GM10266 (cell line): ENCODE data around the gene PTPRD.

Source experiments
- DNase-seq: peaks from one replicate; pipeline ENCODE4 v3.0.0; 2012; ENCODE audit errors: extremely low spot score
- CTCF ChIP-seq: IDR thresholded peaks from 2 replicates; pipeline ENCODE4 v1.5.1; 2012; ENCODE audit warnings: mild to moderate bottlenecking, low read depth; ENCODE audit not compliant: control insufficient read depth, insufficient read depth; ENCODE audit errors: missing control alignments

PTPRD gene

DNA sequence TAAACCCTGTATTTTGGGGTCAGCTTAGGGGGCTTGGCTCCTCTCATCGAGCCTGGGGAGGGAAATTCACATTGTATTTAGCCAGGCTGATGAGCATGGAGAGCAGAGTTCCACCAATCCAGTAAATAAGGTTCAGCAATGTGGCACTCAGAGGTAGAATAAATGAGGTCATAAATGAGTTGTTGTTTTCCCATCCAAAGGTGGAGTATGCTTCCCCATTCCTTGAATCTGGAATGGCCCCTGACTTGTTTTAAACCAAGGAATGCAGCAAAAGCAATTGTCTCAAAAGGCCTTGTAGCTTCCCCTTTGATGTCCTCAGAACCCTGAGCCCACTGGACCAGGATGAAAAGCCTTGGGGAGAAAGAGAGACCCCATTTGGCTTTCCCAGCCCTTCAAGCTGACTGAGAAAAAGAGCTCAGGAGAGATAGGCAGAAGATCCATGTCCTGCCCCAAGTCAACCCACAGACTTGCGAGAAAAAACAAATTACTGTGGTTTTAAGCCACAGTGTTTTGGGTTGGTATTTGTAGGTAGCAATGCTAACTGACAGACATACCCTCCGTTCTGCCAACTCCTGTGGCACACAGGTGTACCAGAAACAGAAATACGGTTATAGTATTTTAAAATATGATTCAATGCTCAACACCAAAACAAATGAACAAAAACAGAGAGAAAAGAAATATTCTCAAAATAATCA, 2247.2 kb downstream of the PTPRD start:
- no peak for DNase-seq
- TF ChIP-seq CTCF: no peak

DNA sequence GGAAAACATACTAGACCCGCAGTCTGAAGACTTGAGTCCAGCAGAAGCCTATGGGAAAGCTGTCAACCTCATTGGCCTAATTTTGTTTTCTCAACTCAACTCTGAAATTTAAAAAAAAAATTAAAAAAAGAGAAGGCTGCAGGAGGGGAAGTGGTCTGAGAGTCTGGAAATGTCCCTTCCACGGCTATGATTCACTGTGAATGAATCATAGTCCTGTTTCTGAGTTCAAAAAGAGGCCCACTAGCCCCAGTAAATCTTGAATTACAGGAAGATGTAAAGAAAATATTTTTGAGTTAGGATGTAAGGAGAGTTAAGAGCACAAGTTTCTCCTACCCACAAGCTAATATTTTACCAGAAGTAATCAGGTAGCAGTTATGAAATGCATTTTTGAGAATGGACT, 2247.8 kb downstream of the PTPRD start:
- no peak for TF ChIP-seq CTCF
- no peak for DNase-seq

DNA sequence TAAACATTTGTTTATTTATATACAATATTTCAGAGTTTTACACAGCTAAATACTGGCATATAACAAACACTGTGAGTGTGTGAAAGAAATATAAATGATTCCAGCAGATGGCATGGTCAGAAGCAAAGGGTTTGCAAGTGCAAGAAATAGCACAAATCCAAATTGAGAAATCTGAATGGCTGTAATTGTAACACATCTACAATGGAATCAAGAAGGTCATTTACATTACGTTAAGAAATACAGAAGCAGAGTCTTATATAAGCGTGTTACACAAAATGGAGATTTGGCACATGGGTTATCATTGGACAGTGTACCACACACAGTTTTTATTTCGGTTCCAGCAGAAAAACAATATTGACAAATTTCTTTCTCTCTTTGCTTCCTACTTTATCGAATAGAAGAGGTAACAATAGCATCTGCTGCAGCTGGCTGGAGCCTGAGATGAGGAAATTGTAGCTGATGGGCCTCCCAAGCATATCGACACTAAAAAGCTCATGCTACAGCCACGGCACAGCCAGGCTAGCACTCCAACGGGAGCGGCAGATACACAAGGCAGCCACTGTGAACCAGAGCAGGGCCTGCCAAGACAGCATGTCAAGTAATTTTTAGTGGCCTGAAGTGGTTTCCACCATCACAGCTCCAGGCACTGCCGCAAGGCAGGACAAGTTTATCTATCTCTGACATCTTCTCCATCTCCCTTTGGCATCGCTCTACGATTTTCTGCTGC, 2248.6 kb downstream of the PTPRD start:
- no peak for DNase-seq

GRCh38 chr9:8362250-8362649, 2250.6 kb downstream of the PTPRD start:
- no peak for DNase-seq
- no peak for TF ChIP-seq CTCF

More for the DNA sequence above, 2248.6 kb downstream of the PTPRD start:
- TF ChIP-seq CTCF: no peak

GRCh38 chr9:8361364-8361763, 2251.4 kb downstream of the PTPRD start:
- no peak for TF ChIP-seq CTCF
- DNase-seq: no peak

DNA sequence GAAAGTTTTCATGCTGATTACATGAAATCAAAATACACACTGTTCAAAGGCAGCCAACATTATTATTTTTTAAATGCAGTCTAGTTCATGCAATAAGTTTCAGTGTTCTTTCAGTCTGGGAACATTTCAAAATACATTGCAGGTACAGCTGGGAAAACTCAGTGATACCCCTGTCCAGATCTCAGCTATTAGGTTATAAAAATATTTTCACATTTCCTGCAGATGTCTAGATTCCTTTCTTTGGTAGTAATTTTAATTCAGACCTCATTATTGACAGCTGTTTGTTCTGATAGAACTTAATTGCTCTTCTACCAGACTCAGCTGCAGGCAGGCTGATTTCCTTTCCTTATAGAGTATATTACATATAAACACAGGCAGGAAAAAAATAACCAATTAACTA, 2256.4 kb downstream of the PTPRD start:
- no peak for TF ChIP-seq CTCF
- no peak for DNase-seq

GRCh38 chr9:8351436-8351835, 2261.4 kb downstream of the PTPRD start:
- TF ChIP-seq CTCF: no peak
- no peak for DNase-seq
